ENCODE results near the gene OLFM1.

Gene OLFM1

GRCh38 chr9:135120249-135120648 lies 32.8 kb downstream of the OLFM1 start:
- Histone ChIP-seq H2AFZ (ENCODE audit: low read depth, low read length) (no peak overlapping the region), H3K36me3 (replicated peaks; ENCODE audit: low read depth, low read length) (no peaks in the 10 kb centered on the region), H3K27me3 (ENCODE audit: low read depth, low read length) (peaks cover 7% of the 10 kb centered on the region), H3K4me3 (ENCODE audit: low read length) (no peak overlapping the region), H3K9ac (ENCODE audit: low read length) (no peak overlapping the region), H3K4me1 (ENCODE audit: low read length) (no peaks in the 10 kb centered on the region), H3K27ac (ENCODE audit: low read length) (no peak overlapping the region), H3K4me2 (ENCODE audit: low read length) (no peak overlapping the region), H3K9me3 (ENCODE audit: insufficient read depth, low read length) (no peaks in the 10 kb centered on the region), H4K20me1 (ENCODE audit: insufficient read depth, low read length) (no peaks in the 10 kb centered on the region), H3K79me2 (ENCODE audit: low read length) (no peaks in the 10 kb centered on the region)
- TF ChIP-seq CTCF (IDR thresholded peaks at IDR 0.05; ENCODE audit: low read depth, low read length): no peak
- TF ChIP-seq EZH2phosphoT487 (IDR thresholded peaks at IDR 0.05; ENCODE audit: low read depth): no peak

GRCh38 chr9:135122316-135122715 lies 34.8 kb downstream of the OLFM1 start:
- Histone ChIP-seq H3K4me2 (ENCODE audit: low read length) (no peak overlapping the region), H3K9me3 (ENCODE audit: insufficient read depth, low read length) (no peaks in the 10 kb centered on the region), H3K4me3 (ENCODE audit: low read length) (no peak overlapping the region), H3K27me3 (ENCODE audit: low read depth, low read length) (peaks cover 7% of the 10 kb centered on the region), H2AFZ (ENCODE audit: low read depth, low read length) (no peak overlapping the region), H4K20me1 (ENCODE audit: insufficient read depth, low read length) (no peaks in the 10 kb centered on the region), H3K27ac (ENCODE audit: low read length) (no peak overlapping the region), H3K36me3 (replicated peaks; ENCODE audit: low read depth, low read length) (no peaks in the 10 kb centered on the region), H3K79me2 (ENCODE audit: low read length) (no peaks in the 10 kb centered on the region), H3K9ac (ENCODE audit: low read length) (no peak overlapping the region), H3K4me1 (ENCODE audit: low read length) (no peaks in the 10 kb centered on the region)
- no peak for TF ChIP-seq EZH2phosphoT487 (IDR thresholded peaks at IDR 0.05; ENCODE audit: low read depth)
- no peak for TF ChIP-seq CTCF (IDR thresholded peaks at IDR 0.05; ENCODE audit: low read depth, low read length)

GRCh38 chr9:135123126-135123772 lies 35.8 kb downstream of the OLFM1 start:
- H3K36me3 ChIP-seq (replicated peaks; ENCODE audit: low read depth, low read length): no peaks in the 10 kb centered on the region
- no peaks in the 10 kb centered on the region for H3K79me2 ChIP-seq (ENCODE audit: low read length)
- no peak overlapping the region for H2AFZ ChIP-seq (ENCODE audit: low read depth, low read length)
- no peaks in the 10 kb centered on the region for H4K20me1 ChIP-seq (ENCODE audit: insufficient read depth, low read length)
- no peak overlapping the region for H3K4me3 ChIP-seq (ENCODE audit: low read length)
- peaks cover 7% of the 10 kb centered on the region for H3K27me3 ChIP-seq (ENCODE audit: low read depth, low read length)
- H3K4me2 ChIP-seq (ENCODE audit: low read length): no peak overlapping the region
- H3K9ac ChIP-seq (ENCODE audit: low read length): no peak overlapping the region
- H3K4me1 ChIP-seq (ENCODE audit: low read length): no peaks in the 10 kb centered on the region
- no peak for TF ChIP-seq EZH2phosphoT487 (IDR thresholded peaks at IDR 0.05; ENCODE audit: low read depth)
- no peak for TF ChIP-seq CTCF (IDR thresholded peaks at IDR 0.05; ENCODE audit: low read depth, low read length)
- no peaks in the 10 kb centered on the region for H3K9me3 ChIP-seq (ENCODE audit: insufficient read depth, low read length)
- H3K27ac ChIP-seq (ENCODE audit: low read length): no peak overlapping the region

GRCh38 chr9:135123773-135124134 lies 36.3 kb downstream of the OLFM1 start:
- no peak overlapping the region for H3K4me2 ChIP-seq (ENCODE audit: low read length)
- no peaks in the 10 kb centered on the region for H3K9me3 ChIP-seq (ENCODE audit: insufficient read depth, low read length)
- H3K4me1 ChIP-seq (ENCODE audit: low read length): no peaks in the 10 kb centered on the region
- no peak overlapping the region for H3K27ac ChIP-seq (ENCODE audit: low read length)
- H2AFZ ChIP-seq (ENCODE audit: low read depth, low read length): no peak overlapping the region
- H4K20me1 ChIP-seq (ENCODE audit: insufficient read depth, low read length): no peaks in the 10 kb centered on the region
- H3K79me2 ChIP-seq (ENCODE audit: low read length): no peaks in the 10 kb centered on the region
- TF ChIP-seq CTCF (IDR thresholded peaks at IDR 0.05; ENCODE audit: low read depth, low read length): no peak
- no peak for TF ChIP-seq EZH2phosphoT487 (IDR thresholded peaks at IDR 0.05; ENCODE audit: low read depth)
- no peaks in the 10 kb centered on the region for H3K36me3 ChIP-seq (replicated peaks; ENCODE audit: low read depth, low read length)
- H3K9ac ChIP-seq (ENCODE audit: low read length): no peak overlapping the region
- peaks cover 7% of the 10 kb centered on the region for H3K27me3 ChIP-seq (ENCODE audit: low read depth, low read length)
- no peak overlapping the region for H3K4me3 ChIP-seq (ENCODE audit: low read length)
